ENCODE results near the gene B3GNT9.

GRCh38 chr16:67100569-67101310 lies 50.1 kb downstream of the B3GNT9 start:
- no peak for TF ChIP-seq POLR2A (IDR thresholded peaks at IDR 0.05; ENCODE audit: low read depth)
- TF ChIP-seq, protein P1, sequence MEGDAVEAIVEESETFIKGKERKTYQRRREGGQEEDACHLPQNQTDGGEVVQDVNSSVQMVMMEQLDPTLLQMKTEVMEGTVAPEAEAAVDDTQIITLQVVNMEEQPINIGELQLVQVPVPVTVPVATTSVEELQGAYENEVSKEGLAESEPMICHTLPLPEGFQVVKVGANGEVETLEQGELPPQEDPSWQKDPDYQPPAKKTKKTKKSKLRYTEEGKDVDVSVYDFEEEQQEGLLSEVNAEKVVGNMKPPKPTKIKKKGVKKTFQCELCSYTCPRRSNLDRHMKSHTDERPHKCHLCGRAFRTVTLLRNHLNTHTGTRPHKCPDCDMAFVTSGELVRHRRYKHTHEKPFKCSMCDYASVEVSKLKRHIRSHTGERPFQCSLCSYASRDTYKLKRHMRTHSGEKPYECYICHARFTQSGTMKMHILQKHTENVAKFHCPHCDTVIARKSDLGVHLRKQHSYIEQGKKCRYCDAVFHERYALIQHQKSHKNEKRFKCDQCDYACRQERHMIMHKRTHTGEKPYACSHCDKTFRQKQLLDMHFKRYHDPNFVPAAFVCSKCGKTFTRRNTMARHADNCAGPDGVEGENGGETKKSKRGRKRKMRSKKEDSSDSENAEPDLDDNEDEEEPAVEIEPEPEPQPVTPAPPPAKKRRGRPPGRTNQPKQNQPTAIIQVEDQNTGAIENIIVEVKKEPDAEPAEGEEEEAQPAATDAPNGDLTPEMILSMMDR (IDR thresholded peaks at IDR 0.05): peak in 1 of 3 experiments; percentile 8
